Measurements from ENCODE around the gene STX1A.

Gene STX1A

DNA sequence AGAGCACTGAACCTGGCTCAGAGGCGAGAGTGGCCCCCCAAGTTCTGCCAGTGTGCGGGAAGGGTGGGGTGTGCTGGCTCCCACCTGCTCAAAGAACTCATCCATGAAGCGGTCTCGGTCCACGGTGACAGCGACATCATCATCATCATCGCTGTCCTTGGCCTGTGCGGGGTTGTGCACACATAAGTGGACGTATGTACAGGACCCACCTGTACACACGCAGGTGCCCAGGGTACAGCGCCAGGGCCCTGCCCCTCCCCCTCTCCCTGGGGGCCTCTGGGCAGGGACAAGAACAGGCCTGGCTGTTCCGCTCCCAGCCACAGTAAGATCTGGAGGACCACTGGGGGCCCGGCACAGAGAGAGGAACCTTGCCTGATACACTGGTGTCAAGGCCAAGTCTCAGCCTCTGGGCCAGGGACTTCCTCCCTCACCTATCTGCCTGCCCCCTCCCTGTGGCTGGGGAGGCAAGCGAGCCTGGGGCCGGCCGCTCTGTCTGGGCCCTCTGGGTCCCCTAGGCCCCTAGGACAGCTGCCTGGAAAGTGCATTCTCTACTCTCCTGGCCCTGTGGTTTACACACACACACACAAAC lies 10.4 kb downstream of the STX1A start:
- DNase-seq (ENCODE audit: insufficient read length, low spot score) (no peak), FAIRE-seq (no peak)

DNA sequence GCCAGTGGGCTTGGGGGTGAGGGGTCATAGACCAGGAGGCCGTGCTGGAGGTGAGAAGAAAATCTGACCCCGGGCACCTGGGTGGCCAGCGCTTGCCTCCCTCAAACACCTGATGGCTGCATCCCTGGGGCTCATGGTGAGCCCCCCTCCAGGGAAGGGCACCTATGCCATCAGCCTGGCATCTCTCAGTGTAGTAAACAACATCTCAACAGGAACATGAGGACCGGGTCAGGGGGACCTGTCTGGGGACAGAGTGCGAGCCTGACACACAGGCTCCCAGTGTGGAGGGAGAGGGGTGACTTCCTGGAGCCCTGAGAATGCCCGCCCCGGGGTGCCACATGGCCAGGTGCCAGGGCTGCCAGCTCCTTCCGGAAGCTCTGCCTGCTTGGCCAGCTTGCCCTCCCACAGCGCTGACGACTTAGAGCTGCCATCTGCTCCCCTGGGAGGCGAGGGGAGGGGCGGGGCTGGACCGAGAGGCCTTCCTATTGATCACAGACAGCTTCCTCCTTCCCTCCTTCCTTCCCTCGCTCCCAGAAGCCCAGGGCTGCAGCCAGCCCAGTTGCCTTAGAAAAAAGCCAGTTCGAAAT lies 12.3 kb downstream of the STX1A start:
- FAIRE-seq: no peak
- DNase-seq (ENCODE audit: insufficient read length, low spot score): no peak

DNA sequence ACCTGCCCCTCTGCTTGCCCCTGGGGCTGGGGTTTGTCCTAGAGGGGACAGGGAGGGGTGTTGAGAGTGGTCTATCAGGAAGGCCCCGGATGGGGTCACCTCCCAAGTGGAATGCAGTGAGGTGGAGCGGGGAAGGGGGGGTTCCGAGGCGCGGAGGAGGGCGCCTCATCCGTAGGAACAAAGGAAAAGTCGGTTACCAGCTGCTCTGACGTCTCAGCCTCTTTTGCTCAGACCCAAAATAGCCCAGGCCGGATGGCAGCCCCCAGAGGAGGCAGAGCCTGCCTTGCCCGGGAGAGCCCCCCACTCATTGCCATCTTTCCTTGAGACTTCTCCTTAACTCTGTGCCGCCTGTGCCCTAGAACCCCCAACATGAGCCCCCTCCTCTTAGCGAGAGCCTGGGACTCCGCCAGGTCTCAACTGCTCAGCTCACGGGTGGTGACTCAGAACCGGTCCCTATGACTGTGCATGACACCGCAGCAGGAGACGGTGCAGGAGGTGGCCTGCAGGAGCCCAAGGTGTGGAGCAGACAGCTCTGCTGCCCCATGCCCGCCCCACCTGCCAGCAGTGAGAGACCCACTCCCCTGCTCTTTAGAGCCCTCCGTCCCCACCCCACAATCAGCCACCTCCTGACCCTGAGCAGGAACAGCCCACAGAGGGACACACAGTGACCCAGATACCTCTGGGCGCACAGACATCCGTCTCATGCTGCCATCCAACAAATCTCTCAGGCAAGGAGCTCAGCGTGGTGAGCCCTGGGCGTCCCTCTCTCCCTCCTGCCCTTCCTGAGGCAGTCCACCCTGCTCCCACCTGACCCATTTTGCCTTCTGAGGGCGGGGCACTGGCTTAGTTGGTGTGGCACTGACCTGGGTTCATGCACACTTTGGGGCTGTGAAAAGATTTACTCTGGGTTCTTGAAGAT lies 13.1 kb downstream of the STX1A start:
- no peak for DNase-seq (ENCODE audit: insufficient read length, low spot score)
- no peak for FAIRE-seq

DNA sequence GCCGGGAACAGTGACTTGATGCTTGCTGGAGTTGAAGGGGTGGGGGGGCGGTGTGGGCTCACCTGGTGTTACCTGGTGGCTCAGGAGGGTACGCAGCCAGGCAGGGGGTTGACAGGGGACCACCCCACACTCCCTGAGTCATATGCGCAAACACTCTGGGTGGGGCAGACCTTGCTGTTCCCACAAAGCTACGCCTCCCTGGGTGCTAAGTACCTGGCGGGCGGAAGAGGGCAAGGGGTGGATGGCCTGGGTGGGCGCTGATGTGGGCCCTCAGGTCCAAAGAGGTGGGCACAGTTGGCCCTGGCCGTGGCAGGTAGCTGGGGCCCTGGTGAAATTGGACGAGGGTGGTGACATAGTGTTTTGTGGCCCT lies 13.9 kb downstream of the STX1A start:
- DNase-seq (ENCODE audit: insufficient read length, low spot score): no peak
- no peak for FAIRE-seq

DNA sequence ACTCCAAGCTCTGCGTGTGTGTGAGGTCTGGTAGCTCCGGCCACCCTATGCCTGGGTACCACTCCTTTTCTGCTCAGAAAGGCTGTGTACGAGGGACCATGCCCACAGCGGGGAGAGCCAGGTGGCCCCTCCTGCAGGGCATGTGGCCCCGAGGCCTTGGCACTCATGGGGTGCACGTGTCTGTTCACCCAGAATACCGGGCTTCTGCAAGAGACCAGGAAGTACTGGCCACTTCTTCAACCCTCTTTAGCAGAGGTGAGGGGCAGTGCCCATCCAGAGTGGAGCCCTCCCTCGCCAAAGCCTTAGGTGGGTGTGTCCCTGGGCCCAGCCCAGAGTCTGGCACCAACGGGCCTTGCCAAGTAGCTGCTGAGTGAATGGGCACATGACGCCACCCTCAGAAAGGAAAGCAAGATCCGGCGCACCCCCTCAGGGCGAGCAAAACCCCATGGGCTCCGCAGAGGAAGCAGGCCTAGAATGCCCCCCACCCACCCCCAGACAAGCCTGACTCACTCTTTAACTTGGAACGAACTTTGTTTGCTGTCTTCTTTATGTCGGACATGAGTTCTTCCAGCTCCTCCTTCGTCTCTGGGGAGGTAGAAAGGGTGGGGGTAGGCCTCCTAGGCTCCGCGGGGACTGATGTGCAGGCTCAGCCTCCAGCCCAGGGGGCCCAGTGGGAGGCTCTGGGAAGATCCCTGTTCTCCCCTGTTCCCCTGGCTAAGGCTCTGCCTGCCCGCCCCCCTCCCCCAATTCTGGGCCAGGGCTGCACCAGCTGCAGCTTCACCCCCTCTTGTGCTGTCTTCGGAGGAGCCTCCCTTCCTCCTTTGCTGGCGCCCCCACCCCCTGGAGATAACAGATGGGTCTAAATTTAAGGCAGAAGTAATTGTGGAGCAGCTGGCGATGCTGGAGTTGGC lies 14.6 kb downstream of the STX1A start:
- FAIRE-seq (no peak), DNase-seq (ENCODE audit: insufficient read length, low spot score) (no peak)

DNA sequence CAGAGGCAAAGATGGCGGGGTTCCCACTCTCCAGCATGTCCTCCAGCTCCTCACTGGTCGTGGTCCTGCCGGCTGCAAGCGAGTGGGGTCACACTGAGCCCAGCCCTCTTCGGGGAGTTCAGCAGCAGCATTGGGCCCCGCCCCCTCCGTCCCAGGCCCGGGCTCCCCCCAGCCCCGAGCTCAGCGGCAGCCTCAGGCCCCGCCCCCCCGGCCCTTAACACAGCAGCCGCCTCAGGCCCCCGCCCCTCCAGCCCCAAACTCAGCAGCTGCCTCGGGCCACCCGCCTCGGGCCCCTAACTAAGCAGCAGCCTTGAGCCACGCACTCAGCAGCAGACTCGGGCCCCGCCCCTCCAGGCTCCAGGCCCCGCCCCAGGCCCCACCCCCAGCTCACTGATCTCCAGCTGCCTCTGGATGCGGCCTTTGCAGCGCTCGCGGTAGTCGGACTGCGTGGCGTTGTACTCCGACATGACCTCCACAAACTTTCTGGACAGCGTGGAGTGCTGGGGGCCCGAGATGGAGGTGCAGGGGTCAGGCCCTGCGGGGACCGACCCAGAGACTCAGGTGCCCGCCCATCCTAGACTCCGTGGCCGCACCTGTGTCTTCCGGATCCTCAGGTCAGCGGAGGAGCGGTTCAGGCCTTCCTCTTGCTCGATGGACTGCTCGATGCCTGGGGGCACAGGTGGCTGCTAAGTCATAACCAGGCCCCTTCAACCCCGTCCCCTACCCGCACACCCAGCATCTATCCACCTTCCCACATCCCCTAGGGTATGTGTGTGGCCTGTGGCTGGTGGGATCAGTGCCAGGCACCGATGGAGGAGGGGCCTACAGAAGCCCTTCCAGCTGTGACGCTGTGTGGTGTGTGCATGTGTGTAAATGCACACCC lies 15.5 kb downstream of the STX1A start:
- no peak for FAIRE-seq

DNA sequence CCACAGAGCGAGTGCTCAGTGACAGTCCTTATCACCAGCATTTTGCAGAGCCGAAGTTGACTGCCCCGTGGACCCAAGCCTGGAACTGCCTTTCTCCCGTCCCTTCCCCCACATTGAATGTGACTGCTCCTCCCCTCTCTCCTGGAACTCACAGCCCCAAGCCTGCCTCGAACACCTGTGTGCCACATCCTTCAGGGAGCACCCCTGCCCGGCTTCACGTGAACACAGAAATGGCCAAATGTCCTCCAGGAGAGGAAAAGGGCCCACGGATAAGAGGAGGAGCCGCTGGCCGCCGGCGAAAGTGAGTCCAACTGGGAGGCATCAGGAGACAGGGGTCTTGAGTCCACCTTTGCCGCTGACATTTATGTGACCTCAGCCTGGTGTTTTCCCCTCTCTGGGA lies 16.2 kb downstream of the STX1A start:
- FAIRE-seq (no peak), DNase-seq (ENCODE audit: insufficient read length, low spot score) (no peak)

More for the DNA sequence above, 15.5 kb downstream of the STX1A start:
- no peak for DNase-seq (ENCODE audit: insufficient read length, low spot score)

DNA sequence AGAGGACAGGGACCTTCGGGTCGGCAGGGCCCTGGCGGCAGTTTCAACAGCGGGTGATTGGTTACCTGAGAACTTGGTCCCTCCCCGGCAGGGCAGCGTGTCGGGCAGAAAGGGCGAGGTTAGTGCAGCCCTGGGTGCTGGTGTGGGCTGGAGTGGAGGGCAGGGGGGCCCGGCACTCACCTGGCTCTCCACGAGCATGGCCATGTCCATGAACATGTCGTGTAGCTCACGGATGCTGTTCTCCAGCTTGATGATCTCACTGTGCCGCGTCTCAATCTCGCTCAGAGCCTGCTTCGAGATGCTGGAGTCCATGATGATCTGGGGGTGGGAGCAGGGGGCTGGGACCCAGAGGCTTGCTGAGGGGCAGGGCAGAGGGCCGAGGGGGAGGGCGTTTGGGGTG lies 16.8 kb downstream of the STX1A start:
- no peak for DNase-seq (ENCODE audit: insufficient read length, low spot score)
- FAIRE-seq: no peak

DNA sequence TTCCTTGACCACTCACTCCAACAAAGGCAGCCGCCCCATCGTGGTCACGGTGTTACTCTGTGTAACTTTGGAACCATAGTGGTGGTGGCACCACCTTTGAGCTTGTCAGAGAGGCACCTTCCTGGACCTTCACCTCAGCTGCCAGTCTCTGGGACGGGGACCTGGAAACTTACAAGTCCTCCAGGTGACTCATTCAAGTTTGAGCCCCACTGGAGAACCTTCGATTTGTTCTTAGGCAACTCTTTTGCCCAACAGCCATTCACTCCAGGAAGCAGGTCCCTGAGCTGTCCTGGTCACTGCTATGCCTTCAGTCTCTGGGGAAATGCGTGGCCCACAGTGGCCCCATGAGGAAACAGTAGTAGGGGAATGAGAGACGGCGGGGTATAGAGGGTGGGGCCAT lies 17.2 kb downstream of the STX1A start:
- no peak for FAIRE-seq

DNA sequence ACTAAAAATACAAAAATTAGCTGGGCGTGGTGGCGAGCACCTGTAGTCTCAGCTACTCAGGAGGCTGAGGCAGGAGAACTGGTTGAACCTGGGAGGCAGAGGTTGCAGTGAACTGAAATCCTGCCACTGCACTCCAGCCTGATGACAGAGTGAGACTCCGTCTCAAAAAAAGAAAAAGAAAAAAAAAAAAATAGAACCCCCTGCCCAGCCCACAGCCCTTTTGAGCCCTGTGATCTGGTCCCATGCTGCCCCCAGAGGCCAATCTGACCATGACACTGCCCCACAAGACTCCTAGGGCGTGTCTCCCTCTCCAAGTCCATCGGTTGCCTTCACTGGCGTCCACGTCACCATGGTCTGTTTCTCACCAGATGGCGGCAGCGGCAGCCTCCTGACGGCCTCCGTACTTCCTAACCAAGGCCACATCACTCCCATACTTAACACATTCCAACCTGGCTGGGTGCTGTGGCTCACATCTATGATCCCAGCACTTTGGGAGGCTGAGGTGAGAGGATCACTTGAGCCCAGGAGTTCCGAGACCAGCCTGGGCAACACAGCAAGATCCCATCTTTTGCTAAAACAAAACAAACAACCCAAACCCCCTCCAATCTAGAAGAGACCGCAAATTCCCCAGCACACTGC lies 18.0 kb downstream of the STX1A start:
- DNase-seq (ENCODE audit: insufficient read length, low spot score) (no peak), FAIRE-seq (no peak)

More for the DNA sequence above, 17.2 kb downstream of the STX1A start:
- DNase-seq (ENCODE audit: insufficient read length, low spot score): no peak

DNA sequence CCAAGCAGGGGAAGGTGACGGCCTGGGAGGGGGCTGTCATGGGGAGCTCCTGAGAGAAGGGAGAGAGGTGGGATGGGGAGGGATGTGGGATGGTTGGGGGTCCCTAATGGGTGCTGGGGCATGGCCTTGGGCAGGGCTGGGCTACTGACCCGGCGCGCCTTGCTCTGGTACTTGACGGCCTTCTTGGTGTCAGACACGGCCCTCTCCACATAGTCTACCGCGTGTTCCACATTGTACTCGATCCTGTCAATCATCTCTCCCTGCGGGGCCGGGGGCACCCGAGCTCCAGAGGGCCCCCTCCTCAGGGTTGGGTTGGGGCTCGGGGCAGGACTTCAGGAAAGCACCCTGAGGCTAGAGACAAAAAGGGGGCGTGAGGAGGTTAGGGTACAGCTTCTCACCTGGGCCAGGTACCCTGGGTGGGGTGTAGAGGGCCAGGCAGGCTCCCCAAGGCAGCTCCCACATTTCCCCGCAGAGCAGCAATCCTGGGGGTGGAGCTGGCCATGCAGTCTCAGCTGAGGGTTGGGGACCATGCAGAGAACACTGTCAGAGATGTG lies 18.8 kb downstream of the STX1A start:
- FAIRE-seq: no peak
- no peak for DNase-seq (ENCODE audit: insufficient read length, low spot score)

DNA sequence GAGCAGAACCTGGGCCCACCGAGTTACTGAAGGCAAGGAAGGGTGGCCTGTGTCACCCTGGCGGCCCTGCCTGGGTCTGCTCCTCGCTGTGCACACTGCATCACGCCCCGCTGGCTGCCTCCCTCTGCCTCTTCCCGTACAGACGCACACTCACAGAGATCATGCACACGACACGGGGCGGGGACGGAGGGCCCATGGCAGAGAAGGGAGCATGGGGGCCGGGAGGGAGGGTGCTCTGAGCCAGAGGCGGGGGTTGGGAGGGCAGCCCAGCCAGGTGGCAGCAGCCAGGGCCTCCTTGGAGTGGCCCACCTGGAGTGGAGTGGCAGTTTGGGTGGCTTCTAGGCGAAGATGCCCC lies 19.4 kb downstream of the STX1A start:
- DNase-seq (ENCODE audit: insufficient read length, low spot score): no peak
- no peak for FAIRE-seq

DNA sequence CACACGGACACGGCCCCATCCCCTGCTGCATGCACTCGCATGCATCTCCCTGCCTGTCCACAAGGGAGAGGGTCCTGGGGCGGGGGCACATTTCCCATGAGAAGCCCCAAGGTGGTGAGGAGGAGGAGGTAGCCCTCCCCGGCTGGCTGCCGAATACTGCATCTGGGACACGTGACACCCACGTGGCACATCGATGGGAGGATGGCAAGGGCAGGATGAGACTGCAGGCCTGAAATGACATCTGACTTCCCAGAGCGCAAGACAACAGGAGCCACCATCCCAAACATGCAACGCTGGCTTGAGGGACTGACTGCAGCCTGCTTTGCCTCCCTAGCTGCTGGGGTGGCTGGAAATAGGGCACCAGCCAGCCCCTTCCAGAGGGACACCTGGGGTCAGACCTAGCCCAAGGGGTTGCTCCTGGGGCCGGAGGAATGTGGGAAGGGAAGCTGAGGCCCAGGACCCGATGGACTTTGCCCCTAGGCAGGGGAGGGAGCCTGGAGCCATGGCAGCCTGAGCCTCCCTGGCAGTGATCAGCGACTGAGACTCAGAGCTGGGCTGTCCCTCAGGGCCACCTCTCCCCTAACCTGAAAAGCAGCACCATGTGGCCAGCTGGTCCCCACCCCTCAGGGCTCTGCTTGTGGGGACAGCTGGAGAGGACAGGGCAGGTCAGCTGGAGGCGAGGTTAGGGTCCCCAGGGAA lies 19.9 kb downstream of the STX1A start:
- DNase-seq (ENCODE audit: insufficient read length, low spot score) (no peak), FAIRE-seq (no peak)

DNA sequence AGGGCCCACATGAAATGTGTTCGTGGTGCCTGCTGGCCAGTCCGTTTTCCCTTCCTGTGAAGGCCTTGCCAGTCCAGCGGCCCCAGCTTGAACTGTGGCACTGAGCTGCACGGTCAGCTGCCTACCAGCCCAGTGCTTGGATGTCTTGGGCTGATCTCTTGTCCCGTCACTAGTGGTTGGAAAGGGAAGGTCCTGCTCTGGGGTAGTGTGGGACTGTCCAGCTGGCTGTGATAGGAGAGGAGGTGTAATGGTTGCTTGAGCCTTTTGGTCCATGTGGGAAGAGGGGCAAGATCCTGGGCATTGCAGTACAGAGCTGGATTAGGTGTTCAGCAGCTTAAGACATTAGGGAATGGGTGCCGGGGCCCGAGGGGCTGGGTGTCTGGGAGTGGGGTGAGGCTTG lies 21.1 kb downstream of the STX1A start:
- FAIRE-seq (no peak), DNase-seq (ENCODE audit: insufficient read length, low spot score) (no peak)

DNA sequence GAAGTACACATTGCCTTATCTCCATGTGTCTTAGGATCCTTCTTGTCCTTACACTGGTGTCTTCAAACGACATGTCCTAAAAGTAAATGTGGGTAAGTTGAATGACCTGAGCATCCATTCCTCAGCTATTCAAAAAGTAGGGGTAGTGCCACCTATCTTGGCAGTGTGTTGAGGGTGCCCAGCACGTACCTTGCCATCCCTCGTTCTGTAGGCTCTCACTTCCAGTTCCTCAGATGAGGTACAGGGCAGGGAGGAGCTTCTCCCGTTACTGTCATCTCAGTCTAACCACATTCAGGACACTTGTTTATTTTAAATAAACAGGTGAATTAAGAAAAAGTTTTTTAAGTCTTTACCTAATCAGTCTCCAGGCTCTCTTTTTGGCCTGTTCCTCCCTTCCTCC lies 23.1 kb downstream of the STX1A start:
- no peak for FAIRE-seq
- DNase-seq (ENCODE audit: insufficient read length, low spot score): no peak

DNA sequence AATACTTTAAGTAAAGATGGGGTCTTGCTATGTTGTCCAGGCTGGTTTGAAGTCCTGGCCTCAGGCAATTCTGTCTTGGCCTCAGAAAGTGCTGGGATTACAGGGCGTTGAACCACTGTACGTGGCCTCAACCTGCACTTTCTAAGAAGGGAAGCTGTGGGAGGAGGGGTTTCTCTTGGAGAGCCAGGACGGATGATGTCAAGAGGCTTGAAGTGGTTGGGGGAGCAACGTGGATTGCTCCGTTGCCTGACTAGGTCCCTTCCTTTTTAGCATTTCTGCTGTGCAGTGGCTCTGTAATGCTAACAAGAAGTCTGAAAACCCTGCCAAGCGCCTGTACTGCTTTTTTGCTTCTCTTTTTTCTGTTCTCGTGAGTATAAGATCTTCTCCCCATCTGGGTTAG lies 28.8 kb downstream of the STX1A start:
- DNase-seq (ENCODE audit: insufficient read length, low spot score): no peak
- no peak for FAIRE-seq

DNA sequence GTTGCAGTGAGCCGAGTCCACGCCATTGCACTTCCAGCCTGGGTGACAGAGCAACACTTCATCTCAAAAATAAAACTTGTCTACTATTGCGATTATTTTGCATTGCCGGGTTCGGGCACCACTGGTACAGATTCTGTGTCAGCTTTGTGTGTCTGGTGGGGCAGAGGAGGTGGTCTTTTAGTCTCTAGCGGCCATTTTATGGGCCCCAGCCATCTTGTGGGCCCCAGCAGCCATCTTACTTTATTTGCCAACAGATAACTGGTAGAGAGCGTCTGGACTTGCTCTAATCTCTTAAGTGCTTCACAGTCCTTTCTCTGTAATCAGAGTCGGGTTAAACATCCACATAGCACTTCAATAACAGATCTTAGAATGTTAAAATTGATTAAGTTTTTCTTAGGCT lies 31.2 kb downstream of the STX1A start:
- no peak for DNase-seq (ENCODE audit: insufficient read length, low spot score)
- FAIRE-seq: no peak

DNA sequence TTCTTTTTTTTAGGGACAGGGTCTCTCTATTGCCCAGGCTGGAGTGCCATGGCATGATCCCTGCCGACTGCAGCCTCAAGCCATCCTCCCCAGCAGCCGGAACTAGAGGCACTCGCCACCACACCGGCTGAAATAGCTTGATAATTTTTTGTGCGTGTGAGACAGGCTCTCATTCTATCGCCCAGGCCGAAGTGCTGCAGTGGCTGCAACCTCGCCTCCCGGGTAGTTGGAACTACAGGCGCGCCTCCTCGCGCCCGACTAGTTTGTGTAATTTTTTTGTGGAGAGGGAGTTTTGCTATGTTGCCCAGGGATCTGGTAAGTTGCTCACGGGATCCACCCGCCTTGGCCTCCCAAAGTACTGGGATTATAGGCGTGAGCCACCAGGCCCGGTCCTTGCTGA lies 34.2 kb downstream of the STX1A start:
- FAIRE-seq (no peak), DNase-seq (ENCODE audit: insufficient read length, low spot score) (no peak)

Data from HTR-8/SVneo (cell line).